Stomach smooth muscle (tissue), 2 donors: ENCODE measurements around the gene DUOXA1.

ENCODE experiments used
- H3K27ac ChIP-seq: one replicate; pipeline ENCODE4 v1.7.0; 2013; ENCODE audit warnings: mild to moderate bottlenecking, low read length, inconsistent platforms
- H3K27me3 ChIP-seq, 2 donors: one replicate each; pipeline ENCODE4 v1.7.0; 2013; ENCODE audit warnings: low read length in 2 of 2; ENCODE audit not compliant: insufficient read depth in 2 of 2, control insufficient read depth in 1 of 2
- H3K36me3 ChIP-seq, 2 donors: one replicate each; pipeline ENCODE4 v1.7.0; 2013; ENCODE audit warnings: low read length in 2 of 2; ENCODE audit not compliant: control insufficient read depth in 2 of 2, insufficient read depth in 2 of 2
- H3K4me1 ChIP-seq: one replicate; pipeline ENCODE4 v1.7.0; 2013; ENCODE audit warnings: low read length; ENCODE audit not compliant: control insufficient read depth, insufficient read depth
- H3K4me3 ChIP-seq, 2 donors: one replicate each; pipeline ENCODE4 v1.7.0; 2013; ENCODE audit warnings: low read length in 2 of 2
- H3K9ac ChIP-seq, 2 donors: one replicate each; pipeline ENCODE4 v1.7.0; 2013; ENCODE audit warnings: low read length in 2 of 2, mild to moderate bottlenecking in 1 of 2
- H3K9me3 ChIP-seq, 2 donors: one replicate each; pipeline ENCODE4 v1.7.0; 2013; ENCODE audit warnings: low read length in 2 of 2; ENCODE audit not compliant: control insufficient read depth in 2 of 2
- donor health status: healthy.
- donor health status: Pancreatic carcinoma.

Gene DUOXA1

GRCh38 chr15:45129651-45130129 lies at the start of gene DUOXA1, which contains the start of gene DUOX1:
TSS of gene DUOXA1 (minus strand) at chr15:45129879. CDS start at chr15:45123014, 6,865 bp downstream.
TSS of gene DUOX1 (plus strand) at chr15:45129994. CDS start at chr15:45131967, 1,973 bp downstream.
- peaks cover 0 to 3% of the 10 kb centered on the region in 2 donors for H3K9me3 ChIP-seq
- H3K4me3 ChIP-seq = peak within 1 kb of the TSS in 1 of 2 donors; percentile 35
- peaks cover 49 to 55% of the 10 kb centered on the region in 2 donors for H3K27me3 ChIP-seq
- no peak within 1 kb of the TSS for H3K9ac ChIP-seq
- H3K36me3 ChIP-seq = no peaks in the 10 kb centered on the region
- peaks cover 5% of the 10 kb centered on the region for H3K4me1 ChIP-seq
- no peak within 1 kb of the TSS for H3K27ac ChIP-seq

- H3K27ac ChIP-seq = no peak overlapping the region
- peaks cover 5 to 8% of the 10 kb centered on the region in 2 donors for H3K36me3 ChIP-seq
- no peak overlapping the region for H3K9ac ChIP-seq
- no peaks in the 10 kb centered on the region for H3K9me3 ChIP-seq
- no peak overlapping the region for H3K4me3 ChIP-seq
- peaks cover 3% of the 10 kb centered on the region for H3K4me1 ChIP-seq
- H3K27me3 ChIP-seq = no peaks in the 10 kb centered on the region
Measured at GRCh38 chr15:45177285-45177684, 47.6 kb upstream of the DUOXA1 start.

GRCh38 chr15:45174577-45174976 lies 44.9 kb upstream of the DUOXA1 start:
- no peak overlapping the region for H3K9ac ChIP-seq
- H3K9me3 ChIP-seq = no peaks in the 10 kb centered on the region
- no peaks in the 10 kb centered on the region for H3K27me3 ChIP-seq
- peaks cover 3% of the 10 kb centered on the region for H3K4me1 ChIP-seq
- no peak overlapping the region for H3K4me3 ChIP-seq
- no peak overlapping the region for H3K27ac ChIP-seq
- H3K36me3 ChIP-seq = peaks cover 5 to 8% of the 10 kb centered on the region in 2 donors

GRCh38 chr15:45174069-45174468 lies 44.4 kb upstream of the DUOXA1 start:
- H3K27me3 ChIP-seq = no peaks in the 10 kb centered on the region
- peaks cover 5 to 8% of the 10 kb centered on the region in 2 donors for H3K36me3 ChIP-seq
- peaks cover 3% of the 10 kb centered on the region for H3K4me1 ChIP-seq
- H3K9ac ChIP-seq = no peak overlapping the region
- H3K27ac ChIP-seq = no peak overlapping the region
- H3K4me3 ChIP-seq = no peak overlapping the region
- no peaks in the 10 kb centered on the region for H3K9me3 ChIP-seq

- Histone ChIP-seq H3K27ac (no peak overlapping the region), H3K9ac (no peak overlapping the region), H3K4me1 (peaks cover 11% of the 10 kb centered on the region), H3K4me3 (no peak overlapping the region), H3K9me3 (no peaks in the 10 kb centered on the region), H3K36me3 (peaks cover 0 to 4% of the 10 kb centered on the region in 2 donors), H3K27me3 (no peaks in the 10 kb centered on the region)
Measured at GRCh38 chr15:45171912-45172311, 42.2 kb upstream of the DUOXA1 start.

- no peaks in the 10 kb centered on the region for H3K27me3 ChIP-seq
- H3K27ac ChIP-seq = no peak overlapping the region
- peaks cover 20% of the 10 kb centered on the region for H3K4me1 ChIP-seq
- H3K9ac ChIP-seq = no peak overlapping the region
- no peaks in the 10 kb centered on the region for H3K36me3 ChIP-seq
- H3K4me3 ChIP-seq = no peak overlapping the region
- H3K9me3 ChIP-seq = no peaks in the 10 kb centered on the region
Measured at GRCh38 chr15:45169608-45170480, 40.2 kb upstream of the DUOXA1 start.

GRCh38 chr15:45168751-45169551 lies 39.3 kb upstream of the DUOXA1 start:
- peaks cover 20% of the 10 kb centered on the region for H3K4me1 ChIP-seq
- H3K36me3 ChIP-seq = no peaks in the 10 kb centered on the region
- H3K27me3 ChIP-seq = no peaks in the 10 kb centered on the region
- H3K4me3 ChIP-seq = no peak overlapping the region
- peak overlapping the region; percentile 96 for H3K27ac ChIP-seq
- H3K9ac ChIP-seq = no peak overlapping the region
- no peaks in the 10 kb centered on the region for H3K9me3 ChIP-seq

GRCh38 chr15:45168286-45168685 lies 38.6 kb upstream of the DUOXA1 start:
- no peaks in the 10 kb centered on the region for H3K9me3 ChIP-seq
- peak overlapping the region in 1 of 2 donors; percentile 77 for H3K4me3 ChIP-seq
- H3K27ac ChIP-seq = peak overlapping the region; percentile 96
- H3K27me3 ChIP-seq = no peaks in the 10 kb centered on the region
- H3K4me1 ChIP-seq = peaks cover 20% of the 10 kb centered on the region
- H3K36me3 ChIP-seq = no peaks in the 10 kb centered on the region
- no peak overlapping the region for H3K9ac ChIP-seq

GRCh38 chr15:45167631-45168205 lies 38.0 kb upstream of the DUOXA1 start:
- Histone ChIP-seq H3K4me1 (peaks cover 24% of the 10 kb centered on the region), H3K9ac (peak overlapping the region; percentile 88 to 98), H3K27ac (peak overlapping the region; percentile 96), H3K9me3 (no peaks in the 10 kb centered on the region), H3K27me3 (no peaks in the 10 kb centered on the region), H3K36me3 (no peaks in the 10 kb centered on the region), H3K4me3 (peak overlapping the region; percentile 69 to 77)

- peak overlapping the region; percentile 88 to 98 for H3K9ac ChIP-seq
- H3K9me3 ChIP-seq = no peaks in the 10 kb centered on the region
- no peaks in the 10 kb centered on the region for H3K27me3 ChIP-seq
- H3K4me3 ChIP-seq = peak overlapping the region; percentile 69 to 77
- H3K27ac ChIP-seq = peak overlapping the region; percentile 96
- no peaks in the 10 kb centered on the region for H3K36me3 ChIP-seq
- peaks cover 26% of the 10 kb centered on the region for H3K4me1 ChIP-seq
Measured at GRCh38 chr15:45166834-45167630, 37.4 kb upstream of the DUOXA1 start.
